RWPE2 (cell line): ENCODE measurements around the gene GPR78.

Experiments
- ATAC-seq: fragments of 200-7000 bp; cut with Tn5 transposase; 3 replicates; pipeline ENCODE4 v1.9.1; 2021; ENCODE audit warnings: low read depth
- DNase-seq: peaks from one replicate; pipeline ENCODE4 v3.0.0-alpha.2; 2020; ENCODE audit warnings: low spot score
- H3K27ac ChIP-seq: fragments of 450-650 bp; 2 replicates; pipeline ENCODE4 v1.5.1; 2017; ENCODE audit warnings: mild to moderate bottlenecking; ENCODE audit not compliant: poor library complexity, severe bottlenecking
- H3K27me3 ChIP-seq: fragments of 250-450 bp; sonication (Bioruptor Pico); 2 replicates; pipeline ENCODE4 v1.5.1; 2021; ENCODE audit warnings: mild to moderate bottlenecking, moderate library complexity; ENCODE audit not compliant: insufficient read depth, poor library complexity, severe bottlenecking
- H3K36me3 ChIP-seq: fragments of 250-450 bp; sonication (Bioruptor Pico); 2 replicates; pipeline ENCODE4 v1.5.1; 2020; ENCODE audit warnings: low read depth, mild to moderate bottlenecking, moderate library complexity
- H3K4me1 ChIP-seq: fragments of 250-450 bp; sonication (Bioruptor Pico); 2 replicates; pipeline ENCODE4 v1.5.1; 2021; ENCODE audit warnings: mild to moderate bottlenecking, moderate library complexity; ENCODE audit not compliant: insufficient read depth, poor library complexity, severe bottlenecking
- H3K4me3 ChIP-seq: fragments of 250-450 bp; sonication (Bioruptor Pico); 2 replicates; pipeline ENCODE4 v1.5.1; 2021; ENCODE audit warnings: mild to moderate bottlenecking, moderate library complexity; ENCODE audit not compliant: severe bottlenecking
- H3K9me3 ChIP-seq: fragments of 250-450 bp; sonication (Bioruptor Pico); 2 replicates; pipeline ENCODE4 v1.5.1; 2021; ENCODE audit warnings: mild to moderate bottlenecking, moderate library complexity; ENCODE audit not compliant: severe bottlenecking
- TF ChIP-seq, protein P1 (sequence below): fragments of 450-650 bp; IDR thresholded peaks from one replicate; pipeline ENCODE4 v1.5.1; 2017; ENCODE audit warnings: mild to moderate bottlenecking, moderate library complexity; ENCODE audit not compliant: poor library complexity, severe bottlenecking

The GPR78 gene

DNA sequence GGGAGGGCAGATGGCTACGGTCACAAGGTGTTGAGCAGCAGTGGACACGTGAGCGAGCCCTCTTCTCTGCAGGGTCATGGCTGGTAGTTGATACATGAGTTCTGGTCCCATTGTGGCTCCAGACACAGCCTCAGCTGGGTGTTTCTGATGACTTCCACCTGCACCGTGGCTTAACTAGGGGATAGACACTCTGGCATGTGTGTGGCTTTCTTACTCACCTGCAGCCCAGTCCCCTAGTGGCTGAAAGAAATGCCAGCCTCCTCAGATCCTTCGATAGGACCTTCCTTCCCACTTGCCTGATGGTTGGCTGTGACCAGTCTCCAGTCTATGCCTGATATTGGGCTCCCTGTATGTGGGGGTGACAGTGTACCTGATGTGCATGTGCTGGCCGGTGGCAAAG lies 5.0 kb downstream of the GPR78 start:
- Histone ChIP-seq H3K36me3 (no peaks in the 10 kb centered on the region), H3K27ac (no peak overlapping the region), H3K27me3 (peaks cover 15% of the 10 kb centered on the region), H3K4me1 (no peaks in the 10 kb centered on the region), H3K4me3 (no peak overlapping the region), H3K9me3 (no peaks in the 10 kb centered on the region)
- ATAC-seq = peak; percentile 25; the same call in 1 of the 3 replicates
- peak; percentile 33 for DNase-seq
- TF ChIP-seq, protein P1, sequence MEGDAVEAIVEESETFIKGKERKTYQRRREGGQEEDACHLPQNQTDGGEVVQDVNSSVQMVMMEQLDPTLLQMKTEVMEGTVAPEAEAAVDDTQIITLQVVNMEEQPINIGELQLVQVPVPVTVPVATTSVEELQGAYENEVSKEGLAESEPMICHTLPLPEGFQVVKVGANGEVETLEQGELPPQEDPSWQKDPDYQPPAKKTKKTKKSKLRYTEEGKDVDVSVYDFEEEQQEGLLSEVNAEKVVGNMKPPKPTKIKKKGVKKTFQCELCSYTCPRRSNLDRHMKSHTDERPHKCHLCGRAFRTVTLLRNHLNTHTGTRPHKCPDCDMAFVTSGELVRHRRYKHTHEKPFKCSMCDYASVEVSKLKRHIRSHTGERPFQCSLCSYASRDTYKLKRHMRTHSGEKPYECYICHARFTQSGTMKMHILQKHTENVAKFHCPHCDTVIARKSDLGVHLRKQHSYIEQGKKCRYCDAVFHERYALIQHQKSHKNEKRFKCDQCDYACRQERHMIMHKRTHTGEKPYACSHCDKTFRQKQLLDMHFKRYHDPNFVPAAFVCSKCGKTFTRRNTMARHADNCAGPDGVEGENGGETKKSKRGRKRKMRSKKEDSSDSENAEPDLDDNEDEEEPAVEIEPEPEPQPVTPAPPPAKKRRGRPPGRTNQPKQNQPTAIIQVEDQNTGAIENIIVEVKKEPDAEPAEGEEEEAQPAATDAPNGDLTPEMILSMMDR = peak; percentile 31

GRCh38 chr4:8585721-8586212 lies 5.6 kb downstream of the GPR78 start:
- Histone ChIP-seq H3K27me3 (peaks cover 13% of the 10 kb centered on the region), H3K4me3 (no peak overlapping the region), H3K4me1 (no peaks in the 10 kb centered on the region), H3K36me3 (no peaks in the 10 kb centered on the region), H3K27ac (no peak overlapping the region), H3K9me3 (no peaks in the 10 kb centered on the region)
- TF ChIP-seq, protein P1 = no peak
- DNase-seq (peak; percentile 36), ATAC-seq (no peak)

GRCh38 chr4:8586246-8586645 lies 6.1 kb downstream of the GPR78 start:
- Histone ChIP-seq H3K4me1 (no peaks in the 10 kb centered on the region), H3K27me3 (peaks cover 8% of the 10 kb centered on the region), H3K27ac (no peak overlapping the region), H3K36me3 (no peaks in the 10 kb centered on the region), H3K4me3 (no peak overlapping the region), H3K9me3 (no peaks in the 10 kb centered on the region)
- ATAC-seq (no peak), DNase-seq (no peak)
- TF ChIP-seq, protein P1 = no peak

GRCh38 chr4:8586671-8587468 lies 6.7 kb downstream of the GPR78 start:
- Histone ChIP-seq H3K27me3 (peaks cover 5% of the 10 kb centered on the region), H3K36me3 (no peaks in the 10 kb centered on the region), H3K4me1 (no peaks in the 10 kb centered on the region), H3K9me3 (no peaks in the 10 kb centered on the region), H3K4me3 (no peak overlapping the region), H3K27ac (no peak overlapping the region)
- DNase-seq (peak; percentile 65), ATAC-seq (peak; percentile 42; the same call in 1 of the 3 replicates)
- TF ChIP-seq, protein P1 = peak; percentile 43
